GM06990 (cell line): ENCODE data around the gene NCBP1.
"Not testable (repeated sequence)": the region's sequence is repeated elsewhere in the genome, so short reads cannot be mapped to it uniquely, and the experiment has no call there.

Source experiments
- DNase-seq: peaks from one replicate; pipeline ENCODE4 v3.0.0-alpha.2; 2011; ENCODE audit not compliant: insufficient read length; ENCODE audit errors: extremely low read depth
- H3K27me3 ChIP-seq: replicated peaks from 2 replicates; pipeline ENCODE4 v1.6.0; 2011; ENCODE audit warnings: low read length; ENCODE audit not compliant: control insufficient read depth, insufficient read depth
- H3K36me3 ChIP-seq: 2 replicates; pipeline ENCODE4 v1.5.1; 2011; ENCODE audit warnings: low read length; ENCODE audit not compliant: control insufficient read depth, insufficient read depth
- H3K4me3 ChIP-seq: replicated peaks from 2 replicates; pipeline ENCODE4 v1.5.1; 2011; ENCODE audit warnings: low read depth, mild to moderate bottlenecking, control low read depth, low read length
- CTCF ChIP-seq: IDR thresholded peaks from 2 replicates; pipeline ENCODE4 v1.5.1; 2011; ENCODE audit warnings: low read length, control low read depth, mild to moderate bottlenecking, inconsistent platforms; ENCODE audit not compliant: insufficient read depth, poor library complexity, severe bottlenecking

NCBP1 gene

GRCh38 chr9:97601228-97601898 lies 32.3 kb upstream of the NCBP1 start:
- Histone ChIP-seq H3K27me3 (no peaks in the 10 kb centered on the region), H3K4me3 (no peak overlapping the region), H3K36me3 (peaks cover 21% of the 10 kb centered on the region)
- DNase-seq = no peak
- no peak for TF ChIP-seq CTCF

- TF ChIP-seq CTCF = no peak
- H3K4me3 ChIP-seq = no peak overlapping the region
- H3K27me3 ChIP-seq = no peaks in the 10 kb centered on the region
- no peak for DNase-seq
- H3K36me3 ChIP-seq = peaks cover 21% of the 10 kb centered on the region
Observed at GRCh38 chr9:97602430-97602829, 31.2 kb upstream of the NCBP1 start.

- peaks cover 21% of the 10 kb centered on the region for H3K36me3 ChIP-seq
Observed at GRCh38 chr9:97604901-97605645, 28.5 kb upstream of the NCBP1 start.

GRCh38 chr9:97615439-97616072 lies 18.1 kb upstream of the NCBP1 start:
- no peaks in the 10 kb centered on the region for H3K27me3 ChIP-seq
- no peak overlapping the region for H3K4me3 ChIP-seq
- H3K36me3 ChIP-seq = peaks cover under 1% of the 10 kb centered on the region
- TF ChIP-seq CTCF = peak; percentile 72
- DNase-seq = no peak

More at GRCh38 chr9:97604901-97605645, 28.5 kb upstream of the NCBP1 start:
- no peak for DNase-seq
- H3K27me3 ChIP-seq = no peaks in the 10 kb centered on the region
- no peak overlapping the region for H3K4me3 ChIP-seq
- TF ChIP-seq CTCF = no peak

GRCh38 chr9:97617939-97618416 lies 15.6 kb upstream of the NCBP1 start:
- DNase-seq = peak; percentile 36
- Histone ChIP-seq H3K36me3 (no peaks in the 10 kb centered on the region; the same call in 1 of the 2 replicates), H3K4me3 (no peak overlapping the region), H3K27me3 (no peaks in the 10 kb centered on the region)
- no peak for TF ChIP-seq CTCF

- H3K36me3 ChIP-seq, H3K27me3 ChIP-seq, H3K4me3 ChIP-seq, DNase-seq: not testable (repeated sequence)
Observed at GRCh38 chr9:97620063-97620462, 13.6 kb upstream of the NCBP1 start.

GRCh38 chr9:97622483-97622882 lies 11.1 kb upstream of the NCBP1 start:
- not testable (repeated sequence) for H3K27me3 ChIP-seq, H3K36me3 ChIP-seq, DNase-seq, H3K4me3 ChIP-seq
